HL-60 (cell line): ENCODE data around the gene TMX4.

ENCODE experiments used
- DNase-seq, 2 experiments: peaks; one replicate each; pipeline ENCODE4 v3.0.0-alpha.2; 2010 to 2020; ENCODE audit warnings: low read depth in 1 of 2, low spot score in 1 of 2
- H3K27ac ChIP-seq: fragments of 250-450 bp; sonication (Bioruptor Pico); replicated peaks from 2 replicates; pipeline ENCODE4 v1.5.1; 2020; ENCODE audit warnings: mild to moderate bottlenecking, moderate library complexity
- H3K27me3 ChIP-seq: fragments of 250-450 bp; sonication (Bioruptor Pico); 2 replicates; pipeline ENCODE4 v1.5.1; 2021; ENCODE audit warnings: mild to moderate bottlenecking, moderate library complexity; ENCODE audit not compliant: insufficient read depth, poor library complexity, severe bottlenecking
- H3K4me3 ChIP-seq: replicated peaks from 2 replicates; pipeline ENCODE4 v1.5.1; 2011; ENCODE audit warnings: mild to moderate bottlenecking, control low read depth, low read length; ENCODE audit not compliant: insufficient read depth
- CTCF ChIP-seq: IDR thresholded peaks from one replicate; pipeline ENCODE4 v1.5.1; 2011; ENCODE audit warnings: low read length, control low read depth, inconsistent platforms; ENCODE audit not compliant: insufficient read depth
- GABPA ChIP-seq: IDR thresholded peaks from 2 replicates; pipeline ENCODE4 v1.6.1; 2012; ENCODE audit warnings: low read depth
- POLR2AphosphoS5 ChIP-seq: IDR thresholded peaks from 2 replicates; pipeline ENCODE4 v1.6.1; 2012; ENCODE audit warnings: low read depth
- REST ChIP-seq: IDR thresholded peaks from 2 replicates; pipeline ENCODE4 v1.6.1; 2012; ENCODE audit warnings: low read depth; ENCODE audit not compliant: insufficient replicate concordance
- SPI1 ChIP-seq: IDR thresholded peaks from 2 replicates; pipeline ENCODE4 v1.6.1; 2012; ENCODE audit warnings: low read depth, mild to moderate bottlenecking, borderline replicate concordance

TMX4 gene

GRCh38 chr20:8062756-8063155, 43.2 kb upstream of the TMX4 start:
- no peak for TF ChIP-seq SPI1
- TF ChIP-seq POLR2AphosphoS5 = no peak
- no peak for TF ChIP-seq CTCF
- TF ChIP-seq REST = no peak
- H3K27me3 ChIP-seq = no peaks in the 10 kb centered on the region
- no peak for DNase-seq
- no peak overlapping the region for H3K4me3 ChIP-seq
- H3K27ac ChIP-seq = no peak overlapping the region

GRCh38 chr20:8061861-8062518, 42.4 kb upstream of the TMX4 start:
- no peak for DNase-seq
- Histone ChIP-seq H3K27ac (no peak overlapping the region), H3K4me3 (no peak overlapping the region), H3K27me3 (no peaks in the 10 kb centered on the region)
- TF ChIP-seq GABPA (no peak), REST (no peak), CTCF (no peak), POLR2AphosphoS5 (no peak), SPI1 (no peak)

- Histone ChIP-seq H3K4me3 (no peak overlapping the region), H3K27ac (no peak overlapping the region), H3K27me3 (no peaks in the 10 kb centered on the region)
- no peak for DNase-seq
- no peak for TF ChIP-seq GABPA
- no peak for TF ChIP-seq REST
- TF ChIP-seq SPI1 = no peak
- no peak for TF ChIP-seq POLR2AphosphoS5
- no peak for TF ChIP-seq CTCF
Observed at GRCh38 chr20:8060977-8061376, 41.4 kb upstream of the TMX4 start.
